Thoracic aorta (tissue), 2 donors: ENCODE measurements around the gene PIK3C2G. TPM values are rescaled to one million over a fixed set of nuclear protein-coding genes. Genes with fewer than 3 reads are reported as not detected.

Experiments
- ATAC-seq: fragments of 150-250 bp; one replicate; pipeline ENCODE4 v1.8.0; 2017; ENCODE audit warnings: low read depth; ENCODE audit not compliant: insufficient number of reproducible peaks, low FRiP score
- DNase-seq: peaks from one replicate; pipeline ENCODE4 v3.0.0-alpha.2; 2020; ENCODE audit warnings: low spot score
- H3K27ac ChIP-seq, 2 donors: fragments of 200-600 bp; sonication (generic); 1 replicate in 1 of 2; 2 replicates in 1 of 2; pipeline ENCODE4 v1.5.1; 2016; ENCODE audit warnings: mild to moderate bottlenecking in 2 of 2, moderate library complexity in 2 of 2
- H3K27me3 ChIP-seq: fragments of 200-600 bp; sonication (generic); replicated peaks from 2 replicates; pipeline ENCODE4 v1.6.0; 2016; ENCODE audit warnings: mild to moderate bottlenecking; ENCODE audit not compliant: insufficient read depth
- H3K36me3 ChIP-seq: fragments of 200-600 bp; sonication (generic); one replicate; pipeline ENCODE4 v1.5.1; 2016
- H3K4me1 ChIP-seq, 2 donors: fragments of 200-600 bp; sonication (generic); 1 replicate in 1 of 2; 2 replicates in 1 of 2; pipeline versions ENCODE4 v1.5.1 to v1.6.0; 2016; ENCODE audit warnings: low read depth in 2 of 2, mild to moderate bottlenecking in 1 of 2; ENCODE audit not compliant: control insufficient read depth in 1 of 2
- H3K4me3 ChIP-seq: fragments of 200-600 bp; sonication (generic); 2 replicates; pipeline ENCODE4 v1.5.1; 2016; ENCODE audit warnings: mild to moderate bottlenecking
- H3K9me3 ChIP-seq: fragments of 200-600 bp; sonication (generic); 2 replicates; pipeline ENCODE4 v1.5.1; 2016
- total RNA-seq, 2 donors: library from RNA; depleted of rRNA; stranded (reverse); fragments of >200 nt; gene quantifications; one replicate each; pipeline versions ENCODE4 v1.1.0 to v1.2.3, GENCODE V29; 2016
- TF ChIP-seq, protein P1 (sequence below): fragments of 200-600 bp; sonication (generic); IDR thresholded peaks from one replicate; pipeline ENCODE4 v1.5.1; 2019; ENCODE audit warnings: antibody characterized with exemption

PIK3C2G gene
- total RNA-seq, 2 donors from 2014 or later = not detected

DNA sequence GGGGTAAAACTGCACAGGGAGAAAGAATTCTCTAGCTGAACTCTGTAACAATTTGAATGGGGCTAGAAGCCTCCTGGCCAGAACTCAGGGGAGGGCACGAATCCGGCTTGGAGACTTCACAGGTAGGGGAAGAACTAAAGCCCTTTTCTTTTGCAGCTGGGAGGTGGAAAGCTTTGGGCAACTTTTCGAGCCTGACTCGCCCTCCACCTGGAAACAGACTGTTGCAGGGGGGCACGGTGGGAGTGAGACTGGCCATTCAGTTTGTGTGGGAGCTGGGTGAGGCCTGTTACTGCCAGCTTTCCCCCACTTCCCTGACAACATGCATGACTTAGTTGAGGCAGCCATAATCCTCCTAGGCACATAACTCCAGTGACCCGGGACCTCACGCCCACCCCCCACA, 340.6 kb downstream of the PIK3C2G start:
- DNase-seq (no peak), ATAC-seq (no peak)
- H3K4me1 ChIP-seq = no peaks in the 10 kb centered on the region
- no peak overlapping the region for H3K27ac ChIP-seq
- TF ChIP-seq, protein P1, sequence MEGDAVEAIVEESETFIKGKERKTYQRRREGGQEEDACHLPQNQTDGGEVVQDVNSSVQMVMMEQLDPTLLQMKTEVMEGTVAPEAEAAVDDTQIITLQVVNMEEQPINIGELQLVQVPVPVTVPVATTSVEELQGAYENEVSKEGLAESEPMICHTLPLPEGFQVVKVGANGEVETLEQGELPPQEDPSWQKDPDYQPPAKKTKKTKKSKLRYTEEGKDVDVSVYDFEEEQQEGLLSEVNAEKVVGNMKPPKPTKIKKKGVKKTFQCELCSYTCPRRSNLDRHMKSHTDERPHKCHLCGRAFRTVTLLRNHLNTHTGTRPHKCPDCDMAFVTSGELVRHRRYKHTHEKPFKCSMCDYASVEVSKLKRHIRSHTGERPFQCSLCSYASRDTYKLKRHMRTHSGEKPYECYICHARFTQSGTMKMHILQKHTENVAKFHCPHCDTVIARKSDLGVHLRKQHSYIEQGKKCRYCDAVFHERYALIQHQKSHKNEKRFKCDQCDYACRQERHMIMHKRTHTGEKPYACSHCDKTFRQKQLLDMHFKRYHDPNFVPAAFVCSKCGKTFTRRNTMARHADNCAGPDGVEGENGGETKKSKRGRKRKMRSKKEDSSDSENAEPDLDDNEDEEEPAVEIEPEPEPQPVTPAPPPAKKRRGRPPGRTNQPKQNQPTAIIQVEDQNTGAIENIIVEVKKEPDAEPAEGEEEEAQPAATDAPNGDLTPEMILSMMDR = no peak
- H3K4me3 ChIP-seq = no peak overlapping the region
- H3K36me3 ChIP-seq = no peaks in the 10 kb centered on the region
- no peaks in the 10 kb centered on the region for H3K27me3 ChIP-seq
- no peaks in the 10 kb centered on the region for H3K9me3 ChIP-seq

DNA sequence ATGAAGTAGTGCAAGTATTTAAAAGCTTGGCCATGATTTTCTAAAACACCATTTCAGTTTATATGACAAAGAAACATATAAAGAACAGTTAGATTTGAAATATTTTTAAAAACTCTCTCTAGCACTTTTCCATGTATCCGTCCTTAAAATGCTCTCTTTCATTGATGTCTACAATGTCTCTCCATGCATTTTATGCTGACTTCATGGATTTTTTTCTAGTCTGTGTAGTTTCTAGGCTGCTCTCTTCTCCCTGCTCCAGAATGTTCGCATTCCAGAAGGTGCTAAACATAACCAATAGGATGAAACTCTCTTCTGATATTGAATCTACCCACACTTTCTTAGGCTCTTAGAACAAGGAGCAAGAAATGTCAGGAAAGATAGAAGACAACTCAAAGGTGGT, 351.7 kb downstream of the PIK3C2G start:
- ATAC-seq (no peak), DNase-seq (no peak)
- Histone ChIP-seq H3K9me3 (no peaks in the 10 kb centered on the region), H3K27me3 (no peaks in the 10 kb centered on the region), H3K4me1 (peaks cover 0 to 3% of the 10 kb centered on the region in 2 donors), H3K4me3 (no peak overlapping the region), H3K27ac (no peak overlapping the region), H3K36me3 (no peaks in the 10 kb centered on the region)
- TF ChIP-seq, protein P1 = no peak

GRCh38 chr12:18620986-18621385, 359.7 kb downstream of the PIK3C2G start:
- no peak for ATAC-seq
- H3K27me3 ChIP-seq = no peaks in the 10 kb centered on the region

DNA sequence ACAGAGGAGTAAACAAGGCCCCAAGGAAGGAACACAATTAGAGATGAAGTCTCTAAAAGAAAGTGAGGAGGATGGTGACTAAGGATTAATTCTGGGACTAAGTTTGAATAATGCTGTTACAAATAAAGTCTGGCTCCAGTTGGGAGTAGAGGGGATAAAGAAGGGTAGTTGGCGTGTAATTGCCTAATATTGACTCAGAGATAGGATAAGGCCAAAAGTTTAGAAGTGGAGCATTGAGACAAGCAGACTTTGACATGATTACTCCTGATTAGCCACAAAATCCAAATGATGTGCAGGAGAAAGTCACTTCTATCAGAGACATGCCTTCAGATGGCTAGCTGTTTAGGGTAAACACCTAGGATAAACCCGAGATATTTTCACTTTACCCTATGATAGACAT, 368.1 kb downstream of the PIK3C2G start:
- Histone ChIP-seq H3K4me3 (no peak overlapping the region), H3K4me1 (no peaks in the 10 kb centered on the region), H3K27ac (no peak overlapping the region), H3K27me3 (no peaks in the 10 kb centered on the region), H3K9me3 (no peaks in the 10 kb centered on the region), H3K36me3 (no peaks in the 10 kb centered on the region)
- no peak for DNase-seq
- ATAC-seq = no peak
- TF ChIP-seq, protein P1 = no peak

More at GRCh38 chr12:18620986-18621385, 359.7 kb downstream of the PIK3C2G start:
- Histone ChIP-seq H3K4me3 (no peak overlapping the region), H3K27ac (no peak overlapping the region), H3K4me1 (no peaks in the 10 kb centered on the region), H3K36me3 (no peaks in the 10 kb centered on the region), H3K9me3 (no peaks in the 10 kb centered on the region)
- DNase-seq = no peak
- TF ChIP-seq, protein P1 = no peak

- DNase-seq = no peak
- Histone ChIP-seq H3K4me3 (no peak overlapping the region), H3K27ac (no peak overlapping the region), H3K36me3 (no peaks in the 10 kb centered on the region), H3K9me3 (no peaks in the 10 kb centered on the region), H3K27me3 (no peaks in the 10 kb centered on the region), H3K4me1 (no peaks in the 10 kb centered on the region)
- no peak for ATAC-seq
- TF ChIP-seq, protein P1 = no peak
These were observed 368.6 kb downstream of the PIK3C2G start for GRCh38 chr12:18629916-18630315.
